WTC11 (cell line): ENCODE data around the gene CCDC178.

Experiments used
- ATF1 ChIP-seq: sonication (generic); formaldehyde crosslinking; IDR thresholded peaks from 2 replicates; pipeline ENCODE4 v1.8.1; 2023; ENCODE audit warnings: mild to moderate bottlenecking, moderate library complexity, missing genetic modification reagents
- FOXP1 ChIP-seq: sonication (generic); formaldehyde crosslinking; IDR thresholded peaks from 2 replicates; pipeline ENCODE4 v1.8.0; 2022; ENCODE audit warnings: missing genetic modification reagents, mild to moderate bottlenecking, moderate library complexity, borderline replicate concordance
- IRF1 ChIP-seq: sonication (generic); formaldehyde crosslinking; IDR thresholded peaks from 2 replicates; pipeline ENCODE4 v1.8.0; 2023; ENCODE audit warnings: missing genetic modification reagents
- KAT7 ChIP-seq: sonication (generic); formaldehyde crosslinking; IDR thresholded peaks from 2 replicates; pipeline ENCODE4 v1.8.1; 2023; ENCODE audit warnings: missing genetic modification reagents, mild to moderate bottlenecking, borderline replicate concordance
- PRDM15 ChIP-seq: sonication (generic); formaldehyde crosslinking; IDR thresholded peaks from 2 replicates; pipeline ENCODE4 v1.8.0; 2022; ENCODE audit warnings: missing genetic modification reagents
- RELA ChIP-seq: sonication (generic); formaldehyde crosslinking; IDR thresholded peaks from 2 replicates; pipeline ENCODE4 v1.8.1; 2022; ENCODE audit warnings: missing genetic modification reagents, mild to moderate bottlenecking, borderline replicate concordance
- TCF7 ChIP-seq: sonication (generic); formaldehyde crosslinking; IDR thresholded peaks from 2 replicates; pipeline ENCODE4 v1.8.0; 2022; ENCODE audit warnings: mild to moderate bottlenecking, low read depth, missing genetic modification reagents, moderate library complexity
- USF2 ChIP-seq: sonication (generic); formaldehyde crosslinking; IDR thresholded peaks from 2 replicates; pipeline ENCODE4 v1.8.1; 2023; ENCODE audit warnings: mild to moderate bottlenecking, missing genetic modification reagents, moderate library complexity
- ZNF512 ChIP-seq: sonication (generic); formaldehyde crosslinking; IDR thresholded peaks from 2 replicates; pipeline ENCODE4 v1.8.1; 2022; ENCODE audit warnings: missing genetic modification reagents, borderline replicate concordance
- TF ChIP-seq, protein P1 (sequence below): fragments of 200-600 bp; IDR thresholded peaks from 2 replicates; pipeline ENCODE4 v1.8.0; 2022; ENCODE audit warnings: antibody characterized with exemption

DNA sequence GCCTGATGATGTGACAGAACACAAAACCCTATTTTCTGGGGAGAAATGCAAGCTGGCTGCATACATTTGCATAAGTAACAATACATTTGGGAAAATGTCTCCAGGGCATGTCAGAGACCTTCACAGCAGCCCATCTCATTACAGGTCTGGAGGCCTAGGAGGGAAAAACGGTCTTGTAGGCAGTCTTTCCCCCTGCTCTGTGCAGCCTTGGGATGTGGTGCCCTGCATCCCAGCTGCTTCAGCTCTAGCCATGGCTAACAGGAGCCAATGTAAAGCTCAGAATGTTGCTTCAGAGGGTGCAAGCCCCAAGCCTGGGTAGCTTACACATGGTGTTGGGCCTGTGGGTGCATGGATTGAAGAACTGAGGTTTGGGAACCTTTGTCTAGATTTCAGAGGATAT is 133.0 kb downstream of the CCDC178 start:
- TF ChIP-seq FOXP1 (CRISPR knock-in tag) = no peak
- no peak for TF ChIP-seq TCF7 (CRISPR knock-in tag)
- TF ChIP-seq, protein P1, sequence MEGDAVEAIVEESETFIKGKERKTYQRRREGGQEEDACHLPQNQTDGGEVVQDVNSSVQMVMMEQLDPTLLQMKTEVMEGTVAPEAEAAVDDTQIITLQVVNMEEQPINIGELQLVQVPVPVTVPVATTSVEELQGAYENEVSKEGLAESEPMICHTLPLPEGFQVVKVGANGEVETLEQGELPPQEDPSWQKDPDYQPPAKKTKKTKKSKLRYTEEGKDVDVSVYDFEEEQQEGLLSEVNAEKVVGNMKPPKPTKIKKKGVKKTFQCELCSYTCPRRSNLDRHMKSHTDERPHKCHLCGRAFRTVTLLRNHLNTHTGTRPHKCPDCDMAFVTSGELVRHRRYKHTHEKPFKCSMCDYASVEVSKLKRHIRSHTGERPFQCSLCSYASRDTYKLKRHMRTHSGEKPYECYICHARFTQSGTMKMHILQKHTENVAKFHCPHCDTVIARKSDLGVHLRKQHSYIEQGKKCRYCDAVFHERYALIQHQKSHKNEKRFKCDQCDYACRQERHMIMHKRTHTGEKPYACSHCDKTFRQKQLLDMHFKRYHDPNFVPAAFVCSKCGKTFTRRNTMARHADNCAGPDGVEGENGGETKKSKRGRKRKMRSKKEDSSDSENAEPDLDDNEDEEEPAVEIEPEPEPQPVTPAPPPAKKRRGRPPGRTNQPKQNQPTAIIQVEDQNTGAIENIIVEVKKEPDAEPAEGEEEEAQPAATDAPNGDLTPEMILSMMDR = no peak
- TF ChIP-seq ZNF512 (CRISPR knock-in tag) = no peak
- TF ChIP-seq KAT7 (CRISPR knock-in tag) = no peak
- TF ChIP-seq IRF1 (CRISPR knock-in tag) = no peak
- no peak for TF ChIP-seq USF2
- no peak for TF ChIP-seq RELA (CRISPR knock-in tag)
- no peak for TF ChIP-seq ATF1 (CRISPR knock-in tag)
- no peak for TF ChIP-seq PRDM15 (CRISPR knock-in tag)
